HCT116 (cell line): Measurements from ENCODE around the gene CALU. TPM values are rescaled to one million over a fixed set of nuclear protein-coding genes. Genes with fewer than 3 reads are reported as not detected.

ENCODE experiments used
- ATAC-seq: fragments of 200-7000 bp; cut with Tn5 transposase; 2 replicates; pipeline ENCODE4 v1.9.1; 2020; ENCODE audit warnings: mild to moderate bottlenecking, moderate library complexity
- BruUV-seq: library from RNA; stranded (reverse); fragments of 400-500 nt; replicated peaks from 2 replicates; lab custom pipeline; 2021; lab: Mats Ljungman, UMichigan
- CTCF ChIA-PET: fragments of 300-600 bp; sonication (Branson Sonifier 250); formaldehyde crosslinking; loops from one replicate; lab custom pipeline; 2021; ENCODE audit warnings: antibody characterized with exemption; lab: Charles Lee
- POLR2A ChIA-PET: fragments of 300-600, 350-600 bp; sonication (Branson Sonifier 250); formaldehyde crosslinking; loops from one replicate; lab custom pipeline; 2021; ENCODE audit warnings: antibody characterized with exemption; lab: Charles Lee
- RAD21 ChIA-PET, 2 experiments: fragments of 300-600 bp; sonication (Branson Sonifier 250); formaldehyde crosslinking; loops; one replicate each; lab custom pipeline; 2023; ENCODE audit warnings: low total read pairs in 2 of 2; ENCODE audit not compliant: uncharacterized antibody in 2 of 2, unreplicated experiment in 2 of 2, low non-redundant PET in 1 of 2; lab: Charles Lee
- DNase-seq: peaks from one replicate; pipeline ENCODE4 v3.0.0-alpha.2; 2010; ENCODE audit warnings: low read depth, low spot score
- H2AFZ ChIP-seq: fragments of 200-600 bp; shearing (Covaris generic), sonication (generic); 2 replicates; pipeline ENCODE4 v1.6.1; 2017; ENCODE audit warnings: low read depth, mixed run types, mixed read lengths, antibody characterized with exemption, low read length; ENCODE audit not compliant: poor library complexity, severe bottlenecking
- H3K27ac ChIP-seq: 2 replicates; pipeline ENCODE4 v1.5.1; 2012; ENCODE audit warnings: low read depth, low read length
- H3K27me3 ChIP-seq: fragments of 200-600 bp; sonication (generic); 2 replicates; pipeline ENCODE4 v1.6.1; 2016; ENCODE audit warnings: mixed run types, low read length, mixed read lengths; ENCODE audit not compliant: insufficient read depth
- H3K36me3 ChIP-seq, 2 experiments: fragments of 200-500 bp in 1 of 2; fragments of 200-600 bp in 1 of 2; sonication (Bioruptor generic) in 1 of 2; sonication (generic) in 1 of 2; 2 replicates each; pipeline versions ENCODE4 v1.5.1 to v1.6.1; 2014 to 2016; ENCODE audit warnings: low read length in 2 of 2, inconsistent platforms in 1 of 2, mixed read lengths in 1 of 2, mixed run types in 1 of 2; ENCODE audit not compliant: insufficient read depth in 2 of 2, control insufficient read depth in 1 of 2
- H3K4me1 ChIP-seq, 2 experiments: fragments of 200-600 bp in 1 of 2; sonication (generic) in 1 of 2; 2 replicates each; pipeline versions ENCODE4 v1.5.1 to v1.6.1; 2012 to 2017; ENCODE audit warnings: low read length in 2 of 2, inconsistent platforms in 1 of 2, mild to moderate bottlenecking in 1 of 2, mixed read lengths in 1 of 2, mixed run types in 1 of 2, moderate library complexity in 1 of 2; ENCODE audit not compliant: insufficient read depth in 2 of 2, control insufficient read depth in 1 of 2
- H3K4me2 ChIP-seq: fragments of 200-600 bp; sonication (generic); 2 replicates; pipeline ENCODE4 v1.6.1; 2017; ENCODE audit warnings: mixed run types, low read length, mixed read lengths
- H3K4me3 ChIP-seq, 2 experiments: fragments of 200-600 bp in 1 of 2; sonication (generic) in 1 of 2; replicated peaks in 1 of 2; 2 replicates each; pipeline ENCODE4 v1.5.1; 2011 to 2016; ENCODE audit warnings: low read length in 2 of 2, control low read depth in 1 of 2, low read depth in 1 of 2, mild to moderate bottlenecking in 1 of 2, mixed read lengths in 1 of 2, mixed run types in 1 of 2
- H3K79me2 ChIP-seq: fragments of 200-600 bp; sonication (generic); 2 replicates; pipeline ENCODE4 v1.6.1; 2017; ENCODE audit warnings: mild to moderate bottlenecking, mixed run types, low read length, moderate library complexity, mixed read lengths; ENCODE audit not compliant: insufficient read depth
- H3K9ac ChIP-seq: fragments of 200-600 bp; sonication (generic); 2 replicates; pipeline ENCODE4 v1.6.1; 2016; ENCODE audit warnings: low read length, mixed read lengths
- H3K9me2 ChIP-seq: fragments of 200-600 bp; sonication (generic), shearing (Covaris generic); 2 replicates; pipeline ENCODE4 v1.6.1; 2017; ENCODE audit warnings: mixed run types, mild to moderate bottlenecking, moderate library complexity; ENCODE audit not compliant: insufficient read depth
- H3K9me3 ChIP-seq, 2 experiments: fragments of 200-500 bp in 1 of 2; fragments of 200-600 bp in 1 of 2; sonication (Bioruptor generic) in 1 of 2; sonication (generic) in 1 of 2; 2 replicates each; pipeline ENCODE4 v1.6.1; 2014 to 2017; ENCODE audit warnings: low read length in 2 of 2, mixed read lengths in 2 of 2, inconsistent platforms in 1 of 2, low read depth in 1 of 2, mild to moderate bottlenecking in 1 of 2, mixed run types in 1 of 2, moderate library complexity in 1 of 2; ENCODE audit not compliant: control insufficient read depth in 1 of 2, insufficient read depth in 1 of 2
- H4K20me1 ChIP-seq: fragments of 200-600 bp; sonication (generic), shearing (Covaris generic); 2 replicates; pipeline ENCODE4 v1.6.1; 2017; ENCODE audit warnings: mixed run types, mild to moderate bottlenecking, moderate library complexity; ENCODE audit not compliant: insufficient read depth
- CEBPB ChIP-seq: IDR thresholded peaks from 2 replicates; pipeline ENCODE4 v1.6.1; 2012; ENCODE audit warnings: low read depth
- ELF1 ChIP-seq: IDR thresholded peaks from 2 replicates; pipeline ENCODE4 v1.6.1; 2012; ENCODE audit warnings: low read depth, borderline replicate concordance
- EZH2 ChIP-seq: fragments of 200-600 bp; sonication (generic); IDR thresholded peaks from 2 replicates; pipeline ENCODE4 v1.6.1; 2017; ENCODE audit warnings: antibody characterized with exemption, mixed run types
- FOSL1 ChIP-seq: IDR thresholded peaks from 2 replicates; pipeline ENCODE4 v1.6.1; 2012; ENCODE audit warnings: low read depth
- JUND ChIP-seq: IDR thresholded peaks from 2 replicates; pipeline ENCODE4 v1.6.1; 2012
- RAD21 ChIP-seq: IDR thresholded peaks from 2 replicates; pipeline ENCODE4 v1.6.1; 2012; ENCODE audit warnings: low read depth, mild to moderate bottlenecking
- SIN3A ChIP-seq: IDR thresholded peaks from 2 replicates; pipeline ENCODE4 v1.6.1; 2012; ENCODE audit warnings: low read depth
- SP1 ChIP-seq: IDR thresholded peaks from 2 replicates; pipeline ENCODE4 v1.6.1; 2012; ENCODE audit warnings: low read depth
- intact Hi-C: fragments of 100-400 bp; cut with micrococcal nuclease; formaldehyde crosslinking; loops from 2 replicates; pipeline ENCODE4 v1.10.0; 2022
- total RNA-seq: library from RNA; stranded (reverse); gene quantifications from one replicate; pipeline ENCODE4 v1.2.1, GENCODE V29; 2021; ENCODE audit not compliant: unreplicated experiment
- TF ChIP-seq, protein P1 (sequence below), 3 experiments: fragments of 200-600 bp in 1 of 3; sonication (generic) in 1 of 3; IDR thresholded peaks in 2 of 3; conservative IDR thresholded peaks in 1 of 3; 2 replicates each; pipeline ENCODE4 v1.5.1; 2012 to 2017; ENCODE audit warnings: low read depth in 2 of 3, low read length in 2 of 3, antibody characterized with exemption in 1 of 3, borderline replicate concordance in 1 of 3, control low read depth in 1 of 3, mild to moderate bottlenecking in 1 of 3, mixed read lengths in 1 of 3, mixed run types in 1 of 3, moderate library complexity in 1 of 3; ENCODE audit not compliant: insufficient read depth in 1 of 3

The CALU gene
- total RNA-seq, 1 experiment from 2014 or later, result 106 TPM

DNA sequence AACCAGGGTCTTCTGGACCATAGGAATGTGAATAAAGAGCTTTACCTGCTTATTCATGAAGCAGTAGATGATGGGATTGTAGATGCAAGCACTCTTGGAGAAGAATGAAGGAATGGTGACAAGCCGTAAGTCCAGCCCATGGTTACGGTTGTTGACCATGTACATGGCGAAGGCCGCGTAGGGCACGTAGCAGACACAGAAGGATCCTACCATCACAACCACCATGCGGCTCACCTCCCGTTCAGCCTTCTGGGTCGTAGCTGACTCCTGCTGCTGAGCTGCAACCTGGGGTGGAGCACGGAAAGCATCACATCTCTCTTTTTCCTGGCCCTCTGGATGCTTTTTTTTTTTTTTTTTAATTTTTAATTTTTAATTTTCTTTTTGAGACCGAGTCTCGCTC, 34.4 kb downstream of the CALU start:
- Histone ChIP-seq H3K36me3 (peaks cover 21 to 38% of the 10 kb centered on the region in 2 experiments; a peak in 3 of 4 replicates), H4K20me1 (no peaks in the 10 kb centered on the region), H3K4me1 (no peaks in the 10 kb centered on the region), H3K9ac (no peak overlapping the region), H2AFZ (no peak overlapping the region), H3K79me2 (no peaks in the 10 kb centered on the region), H3K27ac (no peak overlapping the region), H3K4me3 (no peak overlapping the region), H3K27me3 (no peaks in the 10 kb centered on the region), H3K9me2 (no peaks in the 10 kb centered on the region), H3K9me3 (no peaks in the 10 kb centered on the region), H3K4me2 (no peak overlapping the region)
- TF ChIP-seq EZH2 (no peak), CEBPB (no peak), ELF1 (no peak), SP1 (no peak), FOSL1 (no peak)
- no TSS peak for BruUV-seq
- DNase-seq (no peak), ATAC-seq (no peak)
- ChIA-PET POLR2A (no interaction called here), CTCF (no interaction called here), RAD21 (no interaction called here)
- intact Hi-C loops, result no loop called here

DNA sequence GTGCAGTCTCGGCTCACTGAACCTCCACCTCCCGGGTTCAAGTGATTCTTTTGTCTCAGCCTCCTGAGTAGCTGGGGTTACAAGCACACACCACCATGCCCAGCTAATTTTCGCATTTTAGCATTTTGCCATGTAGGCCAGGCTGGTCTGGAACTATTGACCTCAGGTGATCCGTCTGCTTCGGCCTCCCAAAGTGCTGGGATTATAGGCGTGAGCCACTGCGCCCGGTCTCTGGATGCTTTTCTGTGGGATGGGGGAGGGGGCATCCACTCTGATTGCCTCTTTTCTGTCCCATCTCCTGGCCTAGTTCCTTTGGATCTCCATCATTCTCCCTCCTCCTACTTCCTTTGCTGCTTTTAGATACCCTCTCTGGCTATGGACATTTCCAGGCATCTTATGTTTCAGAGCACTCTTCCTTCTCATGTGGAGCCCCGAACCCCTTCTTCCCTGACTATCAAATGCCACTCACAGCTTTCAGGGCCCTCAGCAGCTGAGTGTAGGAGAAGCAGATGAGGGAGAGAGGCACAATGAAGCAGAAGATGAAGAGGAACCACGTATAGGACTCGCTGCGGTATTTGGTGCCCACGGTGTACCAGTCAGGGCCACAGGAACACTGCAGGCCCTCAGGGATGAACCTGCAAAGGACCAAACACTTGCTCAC, 35.0 kb downstream of the CALU start:
- Histone ChIP-seq H4K20me1 (no peaks in the 10 kb centered on the region), H3K9me3 (no peaks in the 10 kb centered on the region), H3K9me2 (no peaks in the 10 kb centered on the region), H3K36me3 (peaks cover 20 to 35% of the 10 kb centered on the region in 2 experiments; a peak in 3 of 4 replicates), H3K4me2 (no peak overlapping the region), H3K4me3 (no peak overlapping the region), H3K79me2 (no peaks in the 10 kb centered on the region), H3K4me1 (no peaks in the 10 kb centered on the region), H2AFZ (no peak overlapping the region), H3K27me3 (no peaks in the 10 kb centered on the region), H3K9ac (no peak overlapping the region), H3K27ac (no peak overlapping the region)
- ChIA-PET RAD21 (no interaction called here), CTCF (interaction anchor here (0.6 kb wide), 1 partner anchor 89 kb away, joined by 3 read pairs; the partner anchor contains the start of gene ATP6V1F), POLR2A (no interaction called here)
- intact Hi-C loops, result no loop called here
- DNase-seq, result no peak
- no peak for ATAC-seq
- no TSS peak for BruUV-seq
- TF ChIP-seq JUND (no peak), RAD21 (no peak), SIN3A (no peak)
- TF ChIP-seq, protein P1, sequence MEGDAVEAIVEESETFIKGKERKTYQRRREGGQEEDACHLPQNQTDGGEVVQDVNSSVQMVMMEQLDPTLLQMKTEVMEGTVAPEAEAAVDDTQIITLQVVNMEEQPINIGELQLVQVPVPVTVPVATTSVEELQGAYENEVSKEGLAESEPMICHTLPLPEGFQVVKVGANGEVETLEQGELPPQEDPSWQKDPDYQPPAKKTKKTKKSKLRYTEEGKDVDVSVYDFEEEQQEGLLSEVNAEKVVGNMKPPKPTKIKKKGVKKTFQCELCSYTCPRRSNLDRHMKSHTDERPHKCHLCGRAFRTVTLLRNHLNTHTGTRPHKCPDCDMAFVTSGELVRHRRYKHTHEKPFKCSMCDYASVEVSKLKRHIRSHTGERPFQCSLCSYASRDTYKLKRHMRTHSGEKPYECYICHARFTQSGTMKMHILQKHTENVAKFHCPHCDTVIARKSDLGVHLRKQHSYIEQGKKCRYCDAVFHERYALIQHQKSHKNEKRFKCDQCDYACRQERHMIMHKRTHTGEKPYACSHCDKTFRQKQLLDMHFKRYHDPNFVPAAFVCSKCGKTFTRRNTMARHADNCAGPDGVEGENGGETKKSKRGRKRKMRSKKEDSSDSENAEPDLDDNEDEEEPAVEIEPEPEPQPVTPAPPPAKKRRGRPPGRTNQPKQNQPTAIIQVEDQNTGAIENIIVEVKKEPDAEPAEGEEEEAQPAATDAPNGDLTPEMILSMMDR (IDR thresholded peaks at IDR 0.05 in 2 of 3, conservative IDR thresholded peaks at IDR 0.05 in 1 of 3; ENCODE audit: borderline replicate concordance in 1 of 3, insufficient read depth in 1 of 3, low read depth in 2 of 3, low read length in 2 of 3), result no peak
